ENCODE data around the gene CD37.

- no peak for TF ChIP-seq CTCF (IDR thresholded peaks at IDR 0.05)
- no peak for TF ChIP-seq POLR2A (IDR thresholded peaks at IDR 0.05)
Observed at GRCh38 chr19:49340865-49341718, 5.9 kb downstream of the CD37 start.

All from right lobe of liver (tissue), 4 donors.